ENCODE measurements around the gene CDKL4.
"Not testable (repeated sequence)": the region's sequence is repeated elsewhere in the genome, so short reads cannot be mapped to it uniquely, and the experiment has no call there.

Gene CDKL4

DNA sequence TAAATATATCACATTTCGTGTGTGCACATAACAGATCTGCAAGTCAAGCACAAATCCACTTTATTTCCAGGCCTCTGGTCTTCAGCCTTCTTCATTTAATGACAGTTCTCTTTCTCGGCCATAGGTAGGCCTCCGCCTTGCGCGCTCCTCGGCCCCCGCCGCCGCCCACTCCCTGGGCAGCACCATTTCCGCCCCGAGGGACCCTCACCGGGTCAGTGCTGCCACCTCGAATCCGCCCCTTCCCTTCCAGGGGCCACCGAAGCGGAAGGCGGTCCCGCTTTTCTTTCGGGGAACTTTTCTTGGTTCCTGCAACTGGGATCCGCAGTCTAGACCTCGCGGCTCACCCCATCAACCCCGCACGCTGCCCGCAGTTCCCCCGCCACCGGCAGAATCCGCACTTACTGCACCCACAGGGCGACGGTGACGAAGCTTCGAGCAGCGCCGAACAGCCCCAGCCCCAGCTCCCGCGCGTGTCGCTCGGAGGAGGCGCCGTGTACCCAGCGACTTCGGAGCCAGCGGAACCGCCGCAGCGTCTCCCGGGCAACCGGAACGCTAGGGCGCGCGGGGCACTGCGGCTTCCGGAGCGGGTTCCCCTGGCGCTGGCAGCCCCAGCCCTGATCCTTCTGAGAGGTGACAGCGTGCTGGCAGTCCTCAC is at the start of gene CDKL4:
CDKL4 (minus strand) TSS at position 502 of the 655 bp plus-strand sequence.
- no peak for DNase-seq (ENCODE audit: low read depth)

GRCh38 chr2:39290433-39290832 is 46.7 kb upstream of the CDKL4 start:
- no peak for DNase-seq (ENCODE audit: low read depth)

DNA sequence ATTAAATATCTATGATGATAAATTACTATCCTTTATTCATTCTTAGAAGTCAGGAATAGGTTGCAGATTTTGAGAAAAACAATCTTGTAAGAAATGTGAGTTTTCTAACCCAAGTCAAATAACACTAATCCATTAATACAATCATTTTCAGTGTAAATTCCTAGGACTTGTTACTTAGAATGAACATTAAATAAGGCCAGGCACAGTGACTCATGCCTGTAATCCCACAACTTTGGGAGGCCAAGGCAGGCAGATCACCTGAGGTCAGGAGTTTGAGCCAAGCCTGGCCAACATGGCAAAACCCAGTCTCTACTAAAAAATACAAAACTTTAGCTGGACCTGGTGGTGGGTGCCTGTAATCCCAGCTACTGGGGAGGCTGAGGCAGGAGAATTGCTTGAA is 45.8 kb upstream of the CDKL4 start:
- DNase-seq (ENCODE audit: low read depth): no peak

DNA sequence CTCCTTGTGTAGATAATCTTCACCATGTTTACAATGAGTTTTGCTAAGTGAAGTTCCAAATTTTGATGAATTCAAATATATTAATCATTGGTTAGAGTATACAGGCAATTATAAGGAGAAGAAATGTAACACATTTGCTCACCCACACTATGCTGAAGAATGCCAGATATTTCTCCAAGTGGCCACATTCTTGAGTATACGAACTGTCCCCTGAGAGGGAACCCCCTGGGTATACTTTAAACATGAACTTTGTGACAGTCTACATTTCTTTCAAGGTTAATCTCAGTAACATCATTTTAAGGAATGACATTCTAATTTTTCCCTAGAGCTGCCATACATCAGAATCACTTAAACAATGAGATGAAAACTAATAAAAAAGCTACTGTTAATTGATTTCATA is 39.8 kb upstream of the CDKL4 start:
- no peak for DNase-seq (ENCODE audit: low read depth)

GRCh38 chr2:39281391-39281790 is 37.6 kb upstream of the CDKL4 start:
- DNase-seq (ENCODE audit: low read depth): no peak

GRCh38 chr2:39275016-39275415 is 31.2 kb upstream of the CDKL4 start:
- DNase-seq (ENCODE audit: low read depth): no peak

GRCh38 chr2:39269941-39270340 is 26.2 kb upstream of the CDKL4 start:
- no peak for DNase-seq (ENCODE audit: low read depth)

DNA sequence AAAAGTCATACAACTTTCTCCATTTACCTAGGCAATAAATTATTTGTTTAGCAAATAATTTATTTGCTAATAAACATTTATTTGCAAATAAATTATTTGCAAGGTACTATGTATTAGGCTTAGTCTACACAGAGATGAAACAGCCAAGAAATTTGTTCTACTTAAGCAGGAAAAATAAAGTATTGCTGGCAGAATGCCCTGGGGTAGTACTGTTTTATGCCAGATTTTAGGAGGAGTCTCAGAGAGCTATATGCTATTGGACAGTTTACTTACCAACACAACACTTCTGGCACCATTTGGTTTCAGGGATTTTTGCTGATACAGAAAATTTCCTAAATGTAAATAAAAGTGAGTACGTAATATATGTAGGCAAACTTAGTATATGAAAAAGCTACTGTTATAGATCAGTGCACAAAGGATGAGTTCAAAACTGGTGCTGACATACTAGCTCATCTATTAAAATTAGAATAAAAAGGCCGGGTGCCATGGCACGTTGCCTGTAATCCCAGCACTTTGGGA is 23.2 kb upstream of the CDKL4 start:
- DNase-seq (ENCODE audit: low read depth): no peak

DNA sequence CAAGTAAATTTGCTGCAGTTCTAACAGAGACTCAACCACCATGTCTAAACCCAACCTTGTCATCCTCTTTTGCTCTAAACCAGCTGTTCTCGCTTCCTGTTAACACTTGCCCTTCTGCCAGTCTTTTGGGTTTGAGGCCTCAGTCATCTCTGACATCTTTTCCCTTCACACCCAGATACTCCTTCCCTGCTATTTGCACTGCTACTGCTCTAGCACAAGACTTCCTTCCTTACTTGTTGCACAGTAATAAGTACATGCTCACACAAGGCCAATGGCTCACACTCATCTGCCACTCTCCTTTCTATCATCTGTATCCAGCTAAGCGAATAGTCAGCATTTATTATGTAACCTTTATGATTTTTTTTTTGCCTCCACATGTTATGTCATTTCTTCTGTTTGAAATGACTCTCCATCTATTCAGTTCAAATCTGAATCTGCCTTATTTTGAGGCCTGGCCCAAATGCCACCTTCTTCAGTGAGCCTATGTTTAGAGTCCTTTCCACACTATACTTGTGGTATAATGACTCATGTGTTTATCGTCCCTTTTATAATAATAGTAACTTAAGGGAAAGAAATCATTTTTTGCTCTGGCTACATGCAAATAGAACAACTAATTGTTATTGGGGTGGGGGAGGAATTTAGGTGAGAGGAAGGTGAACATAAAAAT is 22.5 kb upstream of the CDKL4 start:
- no peak for DNase-seq (ENCODE audit: low read depth)

GRCh38 chr2:39265315-39265714 is 21.5 kb upstream of the CDKL4 start:
- DNase-seq (ENCODE audit: low read depth): no peak

- no peak for DNase-seq (ENCODE audit: low read depth)
These were observed 21.0 kb upstream of the CDKL4 start for GRCh38 chr2:39264733-39265132.

DNA sequence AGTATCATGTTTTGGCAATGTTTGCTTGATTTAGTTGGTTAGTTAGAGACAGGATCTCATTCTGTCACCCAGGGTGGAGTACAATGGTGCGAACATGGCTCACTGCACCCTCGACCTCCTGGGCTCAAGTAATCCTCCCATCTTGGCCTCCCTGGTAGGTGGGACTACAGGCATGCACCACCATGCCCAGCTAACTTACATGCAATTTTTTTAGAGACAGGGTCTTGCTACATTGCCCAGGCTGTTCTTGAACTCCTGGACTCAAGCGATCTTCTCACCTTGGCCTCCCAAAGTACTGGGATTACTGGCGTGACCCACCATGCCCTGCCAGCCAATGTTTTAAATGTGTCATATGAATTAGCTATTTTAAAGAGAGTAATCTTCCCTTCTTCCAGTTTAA is 16.3 kb upstream of the CDKL4 start:
- DNase-seq (ENCODE audit: low read depth): no peak

- no peak for DNase-seq (ENCODE audit: low read depth)
These were observed 12.3 kb upstream of the CDKL4 start for GRCh38 chr2:39256040-39256439.

GRCh38 chr2:39252888-39253518 is 9.2 kb upstream of the CDKL4 start:
- DNase-seq (ENCODE audit: low read depth): no peak

GRCh38 chr2:39247512-39248043 is 3.8 kb upstream of the CDKL4 start:
- no peak for DNase-seq (ENCODE audit: low read depth)

GRCh38 chr2:39246382-39246980 is 2.7 kb upstream of the CDKL4 start:
- DNase-seq (ENCODE audit: low read depth): no peak

GRCh38 chr2:39244963-39245625 is 1.3 kb upstream of the CDKL4 start:
- DNase-seq (ENCODE audit: low read depth): not testable (repeated sequence)

DNA sequence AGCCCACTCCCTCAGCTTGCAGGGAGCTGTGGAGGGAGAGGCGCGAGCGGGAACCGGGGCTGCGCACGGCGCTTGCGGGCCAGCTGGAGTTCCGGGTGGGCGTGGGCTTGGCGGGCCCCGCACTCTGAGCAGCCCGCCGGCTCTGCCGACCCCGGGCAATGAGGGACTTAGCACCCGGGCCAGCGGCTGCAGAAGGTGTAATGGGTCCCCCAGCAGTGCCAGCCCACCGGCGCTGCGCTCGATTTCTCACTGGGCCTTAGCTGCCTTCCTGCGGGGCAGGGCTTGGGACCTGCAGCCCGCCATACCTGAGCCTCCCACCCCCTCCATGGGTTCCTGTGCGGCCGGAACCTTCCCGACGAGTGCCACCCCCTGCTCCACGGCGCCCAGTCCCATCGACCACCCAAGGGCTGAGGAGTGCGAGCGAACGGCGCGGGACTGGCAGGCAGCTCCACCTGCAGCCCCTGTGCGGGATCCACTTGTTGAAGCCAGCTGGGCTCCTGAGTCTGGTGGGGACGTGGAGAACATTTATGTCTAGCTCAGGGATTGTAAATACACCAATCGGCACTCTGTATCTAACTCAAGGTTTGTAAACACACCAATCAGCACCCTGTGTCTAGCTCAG is 582 bp upstream of the CDKL4 start:
- not testable (repeated sequence) for DNase-seq (ENCODE audit: low read depth)

DNA sequence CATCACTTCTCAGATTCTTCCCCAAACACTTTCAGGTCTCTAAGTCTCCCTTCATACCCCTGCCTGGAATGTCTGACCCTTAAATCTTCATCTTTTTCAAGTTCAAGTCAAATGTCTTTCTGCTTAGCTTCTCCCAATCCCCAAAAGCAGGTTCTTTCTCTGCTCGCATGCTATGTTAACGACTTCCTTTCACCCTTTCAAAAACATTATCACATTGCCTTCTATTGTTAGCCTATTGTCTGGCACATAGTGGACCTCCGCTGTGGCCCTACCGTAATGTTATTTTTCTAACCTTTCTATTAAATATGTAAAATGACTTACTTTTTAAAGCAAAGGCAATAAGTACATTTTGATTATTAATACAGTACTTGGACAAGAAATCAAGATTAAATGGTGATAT is 2.2 kb downstream of the CDKL4 start:
- DNase-seq (ENCODE audit: low read depth): no peak

- DNase-seq (ENCODE audit: low read depth): no peak
These were observed 3.0 kb downstream of the CDKL4 start for GRCh38 chr2:39240758-39241157.

GRCh38 chr2:39234754-39235153 is 9.0 kb downstream of the CDKL4 start:
- DNase-seq (ENCODE audit: low read depth): no peak

GRCh38 chr2:39232141-39232540 is 11.6 kb downstream of the CDKL4 start:
- no peak for DNase-seq (ENCODE audit: low read depth)
